ENCODE measurements around the gene CACNB1. TPM values are rescaled to one million over a fixed set of nuclear protein-coding genes. Genes with fewer than 3 reads are reported as not detected.
A peak's percentile ranks its signal among the peaks of the same experiment; 100 is the strongest.

CACNB1 gene
- total RNA-seq, 2 donors from 2014 or later, result 18.8 to 49.9 TPM

DNA sequence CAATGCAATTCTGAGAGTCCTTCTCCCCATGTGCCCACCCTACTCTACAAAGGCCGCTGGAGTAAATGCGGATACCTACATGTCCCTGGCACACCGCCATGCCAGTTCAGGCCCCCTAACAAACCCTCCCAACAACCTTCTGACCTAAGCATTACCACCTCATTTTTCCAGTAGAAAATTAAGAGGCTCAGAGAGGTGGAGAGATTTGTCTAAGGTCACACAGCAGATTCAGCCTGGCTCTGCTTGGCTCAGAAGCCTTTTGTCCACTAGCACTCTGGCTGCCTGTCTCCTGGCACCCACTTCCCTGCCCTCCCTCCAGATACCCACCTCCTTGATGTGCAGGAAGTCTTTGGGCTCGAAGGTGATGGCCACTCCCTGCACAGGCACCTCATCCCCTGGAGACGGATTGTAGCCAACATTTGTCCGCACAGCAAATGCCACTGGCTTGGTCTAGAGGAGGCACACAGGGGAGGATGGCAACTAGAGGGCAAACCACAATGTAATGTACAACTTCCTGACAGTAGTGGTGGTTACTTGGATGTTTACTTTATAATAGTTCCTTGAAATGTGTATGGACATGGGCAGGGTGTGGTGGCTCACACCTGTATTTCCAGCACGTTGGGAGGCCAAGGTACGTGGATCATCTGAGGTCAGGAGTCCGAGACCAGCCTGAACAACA, 10.2 kb downstream of the CACNB1 start:
- H3K27me3 Mint-ChIP-seq, result no peaks in the 10 kb centered on the region
- no peak overlapping the region for H3K4me3 Mint-ChIP-seq
- no peak overlapping the region for H3K27ac Mint-ChIP-seq
- peaks cover 9% of the 10 kb centered on the region for H3K36me3 Mint-ChIP-seq
- peaks cover 2% of the 10 kb centered on the region in 2 donors for H3K4me1 Mint-ChIP-seq (ENCODE audit: low read depth in 2 of 2)
- no peaks in the 10 kb centered on the region for H3K9me3 Mint-ChIP-seq
- DNase-seq (ENCODE audit: low spot score) (no peak), ATAC-seq (no peak)

DNA sequence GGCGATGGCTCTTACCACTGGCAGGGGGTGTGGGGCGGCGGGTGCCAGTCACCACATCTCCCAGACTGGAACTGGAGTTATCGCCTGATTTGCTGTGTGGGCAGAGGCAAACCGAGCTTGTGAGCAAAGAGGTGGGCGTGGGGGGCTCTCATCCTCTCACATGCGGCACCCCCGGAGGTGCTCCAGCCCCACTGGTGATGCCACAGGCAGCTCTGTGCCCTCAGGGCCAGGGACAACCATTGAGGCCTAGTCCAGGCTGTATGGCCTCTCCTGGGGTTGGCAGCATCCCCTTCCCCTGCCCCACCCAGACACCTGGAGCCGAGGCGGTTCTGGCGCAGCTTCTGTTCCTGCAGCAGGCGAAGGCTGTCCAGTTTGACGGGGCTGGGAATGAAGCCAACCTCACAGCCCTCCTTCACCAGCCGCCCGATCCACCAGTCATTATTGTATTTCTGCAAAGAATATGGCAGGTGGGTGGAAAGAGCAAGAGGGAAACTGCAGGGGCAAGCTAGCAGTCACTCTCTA, 10.9 kb downstream of the CACNB1 start:
- H3K4me1 Mint-ChIP-seq (ENCODE audit: low read depth in 2 of 2), result no peaks in the 10 kb centered on the region
- H3K27ac Mint-ChIP-seq, result no peak overlapping the region
- H3K36me3 Mint-ChIP-seq, result peaks cover 9% of the 10 kb centered on the region
- peak in 1 of 2 donors; percentile 32 for ATAC-seq
- no peaks in the 10 kb centered on the region for H3K27me3 Mint-ChIP-seq
- no peaks in the 10 kb centered on the region for H3K9me3 Mint-ChIP-seq
- DNase-seq (ENCODE audit: low spot score), result no peak
- H3K4me3 Mint-ChIP-seq, result no peak overlapping the region

DNA sequence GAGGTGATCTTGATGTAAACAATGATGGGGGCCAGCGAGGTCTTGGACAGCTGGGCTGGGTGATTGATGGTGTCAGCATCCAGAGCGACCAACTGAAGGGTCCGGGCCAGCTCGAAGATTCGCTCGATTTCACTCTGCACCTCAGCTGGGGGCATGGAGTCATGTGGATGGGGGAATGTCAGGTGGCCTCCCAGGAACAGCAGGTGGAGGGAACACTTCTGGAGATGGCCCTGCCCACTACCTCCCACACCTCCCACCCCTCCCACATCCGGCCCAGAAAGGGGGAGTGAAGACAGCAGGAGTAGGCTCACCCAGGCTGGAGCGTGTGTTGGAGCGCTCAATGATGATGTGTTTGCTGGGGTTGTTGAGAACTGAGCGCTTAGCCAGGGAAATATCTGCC, 13.7 kb downstream of the CACNB1 start:
- no peaks in the 10 kb centered on the region for H3K4me1 Mint-ChIP-seq (ENCODE audit: low read depth in 2 of 2)
- peaks cover 9% of the 10 kb centered on the region for H3K36me3 Mint-ChIP-seq
- no peaks in the 10 kb centered on the region for H3K9me3 Mint-ChIP-seq
- DNase-seq (ENCODE audit: low spot score) (no peak), ATAC-seq (no peak)
- H3K27me3 Mint-ChIP-seq, result no peaks in the 10 kb centered on the region
- H3K4me3 Mint-ChIP-seq, result no peak overlapping the region
- no peak overlapping the region for H3K27ac Mint-ChIP-seq

DNA sequence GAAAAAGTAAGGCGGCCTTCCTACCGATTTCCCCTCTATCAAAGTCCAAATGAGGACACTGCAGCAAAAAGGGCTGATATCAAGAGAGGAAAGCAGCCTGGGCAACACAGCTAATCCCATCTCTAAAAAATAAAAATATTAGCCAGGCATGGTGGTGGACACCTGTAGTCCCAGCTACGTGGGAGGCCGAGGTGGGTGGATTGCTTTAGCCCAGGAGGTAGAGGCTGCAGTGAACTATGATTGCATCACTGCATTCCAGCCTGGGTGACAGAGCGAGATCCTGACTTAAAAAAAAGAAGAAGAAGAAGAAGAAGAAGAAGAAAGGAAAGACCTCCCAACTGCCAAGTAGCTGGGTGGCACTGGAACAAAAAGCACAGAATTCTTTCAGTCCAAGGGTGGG, 14.4 kb downstream of the CACNB1 start:
- peaks cover 9% of the 10 kb centered on the region for H3K36me3 Mint-ChIP-seq
- ATAC-seq, result no peak
- DNase-seq (ENCODE audit: low spot score), result no peak
- H3K4me3 Mint-ChIP-seq, result no peak overlapping the region
- no peaks in the 10 kb centered on the region for H3K4me1 Mint-ChIP-seq (ENCODE audit: low read depth in 2 of 2)
- H3K9me3 Mint-ChIP-seq, result no peaks in the 10 kb centered on the region
- no peak overlapping the region for H3K27ac Mint-ChIP-seq
- no peaks in the 10 kb centered on the region for H3K27me3 Mint-ChIP-seq

DNA sequence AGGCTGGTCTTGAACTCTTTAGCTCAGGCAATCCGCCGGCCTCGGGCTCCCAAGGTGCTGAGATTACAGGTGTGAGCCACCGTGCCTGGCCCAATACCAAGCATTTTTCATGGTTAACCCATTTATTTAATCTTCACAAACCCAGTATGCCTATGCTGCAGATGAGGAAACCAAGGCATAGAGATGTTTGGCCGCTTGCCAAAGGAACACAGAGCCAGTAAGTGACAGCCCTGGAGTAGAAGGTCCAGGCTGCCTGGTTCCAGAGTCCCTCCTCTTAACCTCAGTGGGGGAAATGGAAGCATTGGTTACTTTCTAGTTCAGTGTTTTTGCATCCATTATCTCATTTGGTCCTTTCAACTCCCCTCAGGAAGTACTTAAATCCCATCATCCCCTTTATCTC, 16.2 kb downstream of the CACNB1 start:
- Mint-ChIP-seq H3K27me3 (no peaks in the 10 kb centered on the region), H3K4me1 (ENCODE audit: low read depth in 2 of 2) (no peaks in the 10 kb centered on the region), H3K4me3 (no peak overlapping the region), H3K27ac (no peak overlapping the region), H3K9me3 (no peaks in the 10 kb centered on the region), H3K36me3 (peaks cover 9% of the 10 kb centered on the region)
- no peak for ATAC-seq
- DNase-seq (ENCODE audit: low spot score), result no peak

DNA sequence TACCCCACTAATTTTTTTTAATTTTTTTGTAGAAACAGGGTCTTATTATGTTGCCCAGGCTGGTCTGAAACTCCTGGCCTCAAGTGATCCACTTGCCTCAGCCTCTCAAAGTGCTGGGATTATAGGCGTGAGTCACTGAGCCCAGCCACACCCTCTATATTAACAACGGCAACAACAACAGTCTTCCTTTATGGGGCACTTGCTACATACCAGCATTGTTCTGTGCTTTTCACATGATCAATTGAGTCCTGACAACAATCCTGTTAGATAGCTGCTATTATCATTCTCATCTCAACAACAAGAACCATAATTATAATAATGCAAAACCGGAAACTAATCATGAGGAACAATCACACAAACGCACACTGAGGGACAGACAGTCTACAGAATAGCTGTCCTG, 18.9 kb downstream of the CACNB1 start:
- no peak overlapping the region for H3K27ac Mint-ChIP-seq
- H3K4me1 Mint-ChIP-seq (ENCODE audit: low read depth in 2 of 2), result no peaks in the 10 kb centered on the region
- DNase-seq (ENCODE audit: low spot score), result no peak
- ATAC-seq, result no peak
- no peaks in the 10 kb centered on the region for H3K9me3 Mint-ChIP-seq
- H3K4me3 Mint-ChIP-seq, result no peak overlapping the region
- no peaks in the 10 kb centered on the region for H3K27me3 Mint-ChIP-seq
- peaks cover 8% of the 10 kb centered on the region for H3K36me3 Mint-ChIP-seq

DNA sequence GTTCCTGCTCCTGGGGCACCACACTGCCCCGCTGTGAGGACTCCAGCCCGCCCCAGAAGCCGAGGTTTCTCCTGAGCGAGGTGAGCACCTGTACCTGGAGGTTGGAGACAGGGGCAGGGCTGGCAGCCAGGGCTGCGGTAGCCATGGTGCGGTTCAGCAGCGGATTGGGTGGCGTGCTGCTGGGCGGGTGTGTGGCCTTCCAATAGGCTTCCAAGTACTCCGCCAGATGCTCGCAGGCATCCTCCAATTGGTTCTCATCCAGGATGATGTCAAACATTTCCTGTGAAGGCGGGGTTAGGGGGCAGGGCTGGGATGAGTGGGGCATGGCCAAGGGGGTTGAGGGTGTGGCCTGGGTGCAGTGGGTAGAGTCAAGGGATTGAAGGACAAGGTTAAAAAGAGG, 20.2 kb downstream of the CACNB1 start:
- H3K4me3 Mint-ChIP-seq, result no peak overlapping the region

DNA sequence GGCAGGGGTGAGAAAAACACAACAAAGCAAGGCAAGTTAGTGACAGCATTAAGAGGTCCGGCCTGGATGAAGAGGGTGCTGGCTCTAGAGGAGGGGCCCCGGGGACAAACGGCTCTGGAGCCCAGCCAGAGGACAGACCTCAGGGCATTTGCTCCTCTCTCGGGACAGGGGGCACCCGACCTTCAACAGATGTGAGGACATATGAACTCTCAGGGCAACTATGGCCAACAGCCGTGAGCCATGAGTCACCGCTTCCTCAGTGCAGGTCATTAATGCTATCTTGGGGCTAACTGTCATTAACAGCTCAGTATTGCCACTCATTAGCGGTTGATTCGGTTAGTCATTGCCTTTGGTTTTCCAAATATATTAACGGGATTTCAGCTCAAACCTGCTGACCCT, 21.8 kb downstream of the CACNB1 start:
- H3K4me3 Mint-ChIP-seq, result no peak overlapping the region
- peaks cover 0 to 4% of the 10 kb centered on the region in 2 donors for H3K4me1 Mint-ChIP-seq (ENCODE audit: low read depth in 2 of 2)
- H3K27ac Mint-ChIP-seq, result no peak overlapping the region
- no peaks in the 10 kb centered on the region for H3K36me3 Mint-ChIP-seq
- no peaks in the 10 kb centered on the region for H3K9me3 Mint-ChIP-seq
- DNase-seq (ENCODE audit: low spot score), result no peak
- no peak for ATAC-seq
- no peaks in the 10 kb centered on the region for H3K27me3 Mint-ChIP-seq

More for the DNA sequence above, 20.2 kb downstream of the CACNB1 start:
- DNase-seq (ENCODE audit: low spot score), result no peak
- no peaks in the 10 kb centered on the region for H3K9me3 Mint-ChIP-seq
- peaks cover 0 to under 1% of the 10 kb centered on the region in 2 donors for H3K4me1 Mint-ChIP-seq (ENCODE audit: low read depth in 2 of 2)
- no peak overlapping the region for H3K27ac Mint-ChIP-seq
- peak in 1 of 2 donors; percentile 19 for ATAC-seq
- no peaks in the 10 kb centered on the region for H3K27me3 Mint-ChIP-seq
- no peaks in the 10 kb centered on the region for H3K36me3 Mint-ChIP-seq

DNA sequence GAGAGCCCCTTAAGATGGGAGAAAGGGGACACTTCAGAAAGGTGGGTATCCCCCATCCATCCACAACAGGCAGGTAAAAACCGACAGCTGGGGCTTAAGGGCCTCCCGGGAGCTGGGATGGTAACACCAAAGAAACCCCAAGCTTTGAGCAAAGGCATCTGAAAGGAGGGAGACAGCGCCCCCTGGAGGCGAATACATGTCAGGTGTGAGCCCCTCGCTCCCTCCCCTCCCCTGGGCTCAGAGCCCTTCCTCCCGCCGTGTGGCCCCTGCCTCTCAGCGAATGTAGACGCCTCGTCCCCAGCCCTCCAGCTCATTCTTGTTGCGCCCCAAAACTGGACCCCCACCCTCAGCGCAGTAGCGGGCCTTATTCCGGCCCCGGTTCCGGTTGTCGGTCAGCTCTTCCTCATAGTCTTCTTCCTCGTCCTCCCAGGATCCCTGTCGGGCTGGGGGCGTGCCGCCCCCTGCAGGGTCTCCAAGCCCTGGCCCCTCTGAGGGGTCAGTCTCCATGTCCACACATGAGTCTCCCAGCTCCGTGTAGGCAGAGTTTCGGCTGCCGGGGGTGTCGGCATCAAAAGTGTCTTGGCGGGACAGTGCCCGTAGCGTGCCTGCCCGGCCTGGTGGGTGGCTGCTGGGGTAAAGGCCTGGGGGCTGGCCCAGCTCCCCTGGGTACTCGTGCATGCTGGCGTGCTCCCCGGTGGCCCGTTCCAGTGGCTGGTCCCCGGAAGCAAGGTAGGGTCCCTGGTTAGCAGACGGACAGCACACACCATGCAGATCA, 22.4 kb downstream of the CACNB1 start:
- ATAC-seq, result peak; percentile 67 to 73
- no peak overlapping the region for H3K27ac Mint-ChIP-seq

DNA sequence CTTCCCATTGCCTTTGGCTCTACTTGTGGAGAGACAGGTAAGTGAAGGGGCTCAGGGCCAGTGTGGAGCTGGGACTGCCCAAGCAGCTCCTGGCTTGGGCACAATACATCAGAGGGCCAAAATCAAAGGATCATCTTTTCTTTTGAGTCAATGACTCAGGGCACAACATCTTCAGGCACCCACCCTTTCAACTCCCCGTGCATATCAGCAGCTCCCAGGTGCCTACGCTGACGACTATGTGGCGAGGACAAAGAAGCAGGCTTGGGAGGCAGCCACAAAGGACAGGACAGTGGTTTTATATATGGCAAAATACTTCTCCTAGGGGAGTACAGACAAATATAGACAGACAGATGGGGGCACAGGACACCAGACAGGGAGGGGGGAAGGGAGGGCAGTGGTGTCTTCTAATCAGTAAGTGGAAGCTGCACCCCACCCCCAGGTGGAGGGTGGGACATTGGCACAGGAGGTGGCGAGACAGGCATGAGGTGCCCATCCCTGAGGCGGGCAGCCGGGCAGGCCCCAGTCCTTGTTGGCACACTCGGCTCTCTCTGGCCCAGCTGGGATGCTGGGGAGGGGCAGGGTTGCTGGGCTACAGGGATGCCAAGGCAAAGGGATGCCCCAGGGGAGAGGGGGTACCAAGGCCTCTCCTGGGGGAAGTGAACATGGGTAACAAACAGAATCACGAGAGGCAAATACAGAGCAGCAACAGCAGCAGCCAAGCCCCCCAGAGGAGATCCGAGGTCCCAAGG, 23.8 kb downstream of the CACNB1 start:
- DNase-seq (ENCODE audit: low spot score), result no peak
- no peaks in the 10 kb centered on the region for H3K36me3 Mint-ChIP-seq
- no peaks in the 10 kb centered on the region for H3K27me3 Mint-ChIP-seq
- H3K27ac Mint-ChIP-seq, result no peak overlapping the region
- H3K4me1 Mint-ChIP-seq (ENCODE audit: low read depth in 2 of 2), result peaks cover 0 to 8% of the 10 kb centered on the region in 2 donors
- H3K9me3 Mint-ChIP-seq, result no peaks in the 10 kb centered on the region
- H3K4me3 Mint-ChIP-seq, result no peak overlapping the region
- ATAC-seq, result no peak

More for the DNA sequence above, 22.4 kb downstream of the CACNB1 start:
- no peak overlapping the region for H3K4me3 Mint-ChIP-seq
- H3K4me1 Mint-ChIP-seq (ENCODE audit: low read depth in 2 of 2), result peaks cover 0 to 4% of the 10 kb centered on the region in 2 donors
- DNase-seq (ENCODE audit: low spot score), result peak; percentile 83
- no peaks in the 10 kb centered on the region for H3K27me3 Mint-ChIP-seq
- H3K9me3 Mint-ChIP-seq, result no peaks in the 10 kb centered on the region
- no peaks in the 10 kb centered on the region for H3K36me3 Mint-ChIP-seq

DNA sequence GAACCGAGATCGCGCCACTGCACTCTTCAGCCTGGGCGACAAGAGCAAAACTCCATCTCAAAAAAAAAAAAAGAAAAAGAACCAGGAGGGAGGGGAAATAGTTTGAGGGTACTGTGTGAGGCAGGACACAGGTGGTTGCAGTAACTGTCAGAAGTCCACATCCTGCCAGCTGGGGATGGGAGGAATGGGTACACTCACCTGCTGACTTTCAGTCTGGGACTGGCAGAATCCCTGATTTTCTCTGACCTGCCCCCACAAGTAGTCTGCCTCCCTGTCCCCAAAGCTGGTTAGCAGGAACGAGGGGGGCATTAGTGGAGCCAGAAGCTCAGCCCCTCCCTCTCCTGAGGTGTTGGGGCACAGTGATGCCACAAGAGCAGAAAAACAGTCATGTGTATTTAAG, 24.4 kb downstream of the CACNB1 start:
- Mint-ChIP-seq H3K27ac (no peak overlapping the region), H3K9me3 (no peaks in the 10 kb centered on the region), H3K4me3 (no peak overlapping the region), H3K4me1 (ENCODE audit: low read depth in 2 of 2) (peaks cover 0 to 13% of the 10 kb centered on the region in 2 donors), H3K27me3 (no peaks in the 10 kb centered on the region), H3K36me3 (no peaks in the 10 kb centered on the region)
- DNase-seq (ENCODE audit: low spot score), result no peak
- ATAC-seq, result no peak

DNA sequence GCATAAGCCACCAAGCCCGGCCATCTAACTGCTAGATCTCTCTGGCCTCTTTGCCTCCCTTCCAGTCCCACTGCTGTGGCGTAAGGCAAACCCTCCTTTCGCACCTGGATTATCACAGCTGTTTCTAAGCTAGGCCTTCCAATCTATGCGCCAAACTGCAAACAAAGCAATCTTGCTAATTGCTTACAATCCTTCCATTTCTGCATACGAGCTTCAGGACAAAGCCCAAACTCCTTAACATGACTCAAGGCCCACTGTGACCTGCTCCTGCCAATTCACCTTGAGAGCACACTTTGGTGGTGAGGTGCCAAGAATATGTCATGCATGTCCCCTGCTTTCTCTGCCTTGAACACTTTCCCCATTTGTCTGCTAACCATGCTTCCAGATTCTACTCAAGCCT, 25.5 kb downstream of the CACNB1 start:
- no peaks in the 10 kb centered on the region for H3K9me3 Mint-ChIP-seq
- DNase-seq (ENCODE audit: low spot score), result no peak
- H3K27ac Mint-ChIP-seq, result no peak overlapping the region
- H3K27me3 Mint-ChIP-seq, result no peaks in the 10 kb centered on the region
- no peak overlapping the region for H3K4me3 Mint-ChIP-seq
- no peaks in the 10 kb centered on the region for H3K36me3 Mint-ChIP-seq
- no peak for ATAC-seq
- peaks cover 9 to 21% of the 10 kb centered on the region in 2 donors for H3K4me1 Mint-ChIP-seq (ENCODE audit: low read depth in 2 of 2)

DNA sequence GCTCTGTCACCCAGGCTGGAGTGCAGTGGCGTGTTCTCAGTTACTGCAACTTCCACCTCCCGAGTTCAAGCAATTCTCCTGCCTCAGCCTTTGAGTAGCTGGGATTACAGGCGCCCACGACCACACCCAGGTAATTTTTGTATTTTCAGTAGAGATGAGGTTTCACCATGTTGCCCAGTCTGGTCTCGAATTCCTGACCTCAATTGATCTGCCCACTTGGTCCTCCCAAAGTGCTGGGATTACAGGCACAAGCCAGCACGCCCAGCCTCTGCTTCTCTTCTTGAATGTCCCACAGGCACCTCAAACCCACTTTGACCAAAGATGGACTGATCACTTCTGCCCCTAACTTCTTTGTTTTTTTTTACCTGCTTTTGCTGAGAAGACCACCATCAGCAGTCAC, 26.9 kb downstream of the CACNB1 start:
- ATAC-seq, result no peak
- H3K27ac Mint-ChIP-seq, result no peak overlapping the region
- no peak overlapping the region for H3K4me3 Mint-ChIP-seq
- no peaks in the 10 kb centered on the region for H3K27me3 Mint-ChIP-seq
- H3K36me3 Mint-ChIP-seq, result no peaks in the 10 kb centered on the region
- no peaks in the 10 kb centered on the region for H3K9me3 Mint-ChIP-seq
- DNase-seq (ENCODE audit: low spot score), result no peak
- peaks cover 19 to 31% of the 10 kb centered on the region in 2 donors for H3K4me1 Mint-ChIP-seq (ENCODE audit: low read depth in 2 of 2)

DNA sequence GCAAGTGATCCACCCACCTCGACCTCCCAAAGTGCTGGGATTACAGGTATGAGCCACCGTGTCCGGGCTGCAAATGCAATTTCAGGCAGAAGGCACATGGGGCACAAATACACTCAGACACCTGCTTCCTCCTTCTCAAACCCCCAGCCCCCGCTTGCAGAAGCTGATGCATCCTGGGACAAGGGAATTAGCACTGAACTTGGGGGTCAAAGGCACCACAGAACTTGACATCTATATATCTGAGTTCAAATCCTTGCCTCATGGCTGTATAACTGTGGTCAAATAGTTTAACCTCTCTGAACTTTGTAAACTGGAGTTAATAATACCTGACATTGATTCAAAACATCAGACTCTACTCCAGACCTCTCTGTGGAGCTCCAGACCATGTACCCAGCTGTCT, 27.4 kb downstream of the CACNB1 start:
- Mint-ChIP-seq H3K4me1 (ENCODE audit: low read depth in 2 of 2) (peaks cover 19 to 32% of the 10 kb centered on the region in 2 donors), H3K27ac (no peak overlapping the region), H3K9me3 (no peaks in the 10 kb centered on the region), H3K36me3 (no peaks in the 10 kb centered on the region), H3K27me3 (no peaks in the 10 kb centered on the region), H3K4me3 (no peak overlapping the region)
- DNase-seq (ENCODE audit: low spot score) (no peak), ATAC-seq (no peak)
